B cell (primary cell): ENCODE measurements around the gene NR2E1. TPM values are rescaled to one million over a fixed set of nuclear protein-coding genes. Genes with fewer than 3 reads are reported as not detected.

Source experiments
- ATAC-seq: fragments of 200-7000 bp; cut with Tn5 transposase; one replicate; pipeline ENCODE4 v1.10.0; 2021; ENCODE audit warnings: low read depth, mild to moderate bottlenecking, moderate number of reproducible peaks, moderate library complexity
- CTCF ChIA-PET: fragments of 350-600 bp; sonication (Branson Sonifier 250); formaldehyde crosslinking; loops from one replicate; lab custom pipeline; 2021; ENCODE audit warnings: antibody characterized with exemption, inconsistent platforms; lab: Charles Lee
- POLR2A ChIA-PET: fragments of 350-600 bp; sonication (Branson Sonifier 250); formaldehyde crosslinking; loops from one replicate; lab custom pipeline; 2021; ENCODE audit warnings: antibody characterized with exemption; lab: Charles Lee
- DNase-seq: peaks from one replicate; pipeline ENCODE4 v3.0.0; 2013
- H2AFZ ChIP-seq: 2 replicates; pipeline ENCODE4 v1.6.1; 2012; ENCODE audit warnings: mild to moderate bottlenecking, low read depth, low read length; ENCODE audit not compliant: insufficient read depth, poor library complexity, severe bottlenecking
- H3K27ac ChIP-seq, 2 donors: 1 replicate in 1 of 2; 2 replicates in 1 of 2; pipeline ENCODE4 v1.5.1; 2012 to 2013; ENCODE audit warnings: low read length in 2 of 2, mild to moderate bottlenecking in 2 of 2, moderate library complexity in 1 of 2
- H3K27me3 ChIP-seq, 4 experiments: fragments of 200-600 bp in 1 of 4; sonication (generic) in 1 of 4; replicated peaks in 1 of 4; 1 replicate in 2 of 4; 2 replicates in 2 of 4; pipeline versions ENCODE4 v1.6.1 to v1.7.0; 2013 to 2016; ENCODE audit warnings: low read length in 3 of 4, mild to moderate bottlenecking in 2 of 4, mixed read lengths in 1 of 4, moderate library complexity in 1 of 4; ENCODE audit not compliant: insufficient read depth in 4 of 4, control insufficient read depth in 3 of 4; ENCODE audit errors: control extremely low read depth in 1 of 4
- H3K36me3 ChIP-seq, 2 experiments: replicated peaks in 1 of 2; 1 replicate in 1 of 2; 2 replicates in 1 of 2; pipeline versions ENCODE4 v1.6.1 to v1.7.1; 2013; ENCODE audit warnings: low read length in 1 of 2; ENCODE audit not compliant: insufficient read depth in 2 of 2, control insufficient read depth in 1 of 2; ENCODE audit errors: control extremely low read depth in 1 of 2, extremely low read depth in 1 of 2
- H3K4me1 ChIP-seq, 2 donors: fragments of 200-600 bp in 1 of 2; sonication (generic) in 1 of 2; 1 replicate in 1 of 2; 2 replicates in 1 of 2; pipeline versions ENCODE4 v1.5.1 to v1.6.1; 2013 to 2017; ENCODE audit warnings: low read length in 2 of 2; ENCODE audit not compliant: control insufficient read depth in 2 of 2, insufficient read depth in 2 of 2
- H3K4me2 ChIP-seq: replicated peaks from 2 replicates; pipeline ENCODE3; 2012; ENCODE audit warnings: mild to moderate bottlenecking, low read depth, low read length; ENCODE audit not compliant: poor library complexity, severe bottlenecking
- H3K4me3 ChIP-seq, 5 experiments: fragments of 200-600 bp in 1 of 5; sonication (generic) in 1 of 5; 1 replicate in 3 of 5; 2 replicates in 2 of 5; pipeline versions ENCODE4 v1.5.1 to v1.7.0; 2011 to 2016; ENCODE audit warnings: low read length in 4 of 5, mild to moderate bottlenecking in 4 of 5, low read depth in 2 of 5, control low read depth in 1 of 5, moderate library complexity in 1 of 5; ENCODE audit not compliant: insufficient read depth in 1 of 5; ENCODE audit errors: control extremely low read depth in 1 of 5, extremely low read depth in 1 of 5
- H3K79me2 ChIP-seq: fragments of 200-600 bp; sonication (generic); one replicate; pipeline ENCODE4 v1.6.0; 2016; ENCODE audit warnings: low read length; ENCODE audit not compliant: control insufficient read depth, insufficient read depth
- H3K9ac ChIP-seq: fragments of 200-600 bp; sonication (generic); 2 replicates; pipeline ENCODE4 v1.6.1; 2017; ENCODE audit warnings: mild to moderate bottlenecking, low read length, moderate library complexity
- H3K9me3 ChIP-seq, 3 donors: one replicate each; pipeline versions ENCODE4 v1.6.1 to v1.7.1; 2013; ENCODE audit warnings: low read length in 2 of 3; ENCODE audit not compliant: control insufficient read depth in 2 of 3, insufficient read depth in 1 of 3; ENCODE audit errors: control extremely low read depth in 1 of 3
- H4K20me1 ChIP-seq: 2 replicates; pipeline ENCODE4 v1.6.0; 2012; ENCODE audit warnings: mild to moderate bottlenecking, low read length; ENCODE audit not compliant: insufficient read depth, control insufficient read depth, poor library complexity, severe bottlenecking
- H3K27ac Mint-ChIP-seq: one replicate; pipeline ENCODE4 v1.8.0; 2021; ENCODE audit warnings: mixed read lengths
- H3K27me3 Mint-ChIP-seq: one replicate; pipeline ENCODE4 v1.8.0; 2021; ENCODE audit warnings: mixed read lengths
- H3K4me1 Mint-ChIP-seq: one replicate; pipeline ENCODE4 v1.8.0; 2021; ENCODE audit warnings: mixed read lengths
- H3K4me3 Mint-ChIP-seq: one replicate; pipeline ENCODE4 v1.8.0; 2021; ENCODE audit warnings: mixed read lengths
- H3K9me3 Mint-ChIP-seq: one replicate; pipeline ENCODE4 v1.8.0; 2022; ENCODE audit warnings: mixed read lengths; ENCODE audit not compliant: insufficient read depth
- EZH2 ChIP-seq: IDR thresholded peaks from 2 replicates; pipeline ENCODE4 v1.6.1; 2012; ENCODE audit warnings: borderline replicate concordance, low read depth, mild to moderate bottlenecking, moderate library complexity, low read length; ENCODE audit not compliant: insufficient read depth, poor library complexity, severe bottlenecking
- WGBS: methylation state at CpG from one replicate; pipeline ENCODE4 v1.1.5; 2013; ENCODE audit warnings: missing lambda C conversion rate; ENCODE audit not compliant: insufficient coverage; 5-methylcytosine and 5-hydroxymethylcytosine counted together
- intact Hi-C: fragments of 100-400 bp; cut with micrococcal nuclease; formaldehyde crosslinking; loops from one replicate; pipeline ENCODE4 v1.10.0; 2022
- polyA plus RNA-seq: library from polyadenylated mRNA; depleted of rRNA; stranded (reverse); fragments of >200 nt; gene quantifications from 2 replicates; pipeline ENCODE4 v1.2.3, GENCODE V29; 2012
- total RNA-seq, 2 donors: library from RNA; stranded (reverse); fragments of 120-200 nt in 1 of 2; gene quantifications; 1 replicate in 1 of 2; 2 replicates in 1 of 2; pipeline versions ENCODE4 v1.2.3 to v1.2.4, GENCODE V29; 2013 to 2022
- TF ChIP-seq, protein P1 (sequence below): fragments of 200-600 bp; IDR thresholded peaks from one replicate; pipeline ENCODE4 v1.8.0; 2022; ENCODE audit warnings: antibody characterized with exemption, mild to moderate bottlenecking

NR2E1 gene
- total and polyA plus RNA-seq, 2 donors (not counting 1 experiment from before 2014, with no cell fraction given): not detected

DNA sequence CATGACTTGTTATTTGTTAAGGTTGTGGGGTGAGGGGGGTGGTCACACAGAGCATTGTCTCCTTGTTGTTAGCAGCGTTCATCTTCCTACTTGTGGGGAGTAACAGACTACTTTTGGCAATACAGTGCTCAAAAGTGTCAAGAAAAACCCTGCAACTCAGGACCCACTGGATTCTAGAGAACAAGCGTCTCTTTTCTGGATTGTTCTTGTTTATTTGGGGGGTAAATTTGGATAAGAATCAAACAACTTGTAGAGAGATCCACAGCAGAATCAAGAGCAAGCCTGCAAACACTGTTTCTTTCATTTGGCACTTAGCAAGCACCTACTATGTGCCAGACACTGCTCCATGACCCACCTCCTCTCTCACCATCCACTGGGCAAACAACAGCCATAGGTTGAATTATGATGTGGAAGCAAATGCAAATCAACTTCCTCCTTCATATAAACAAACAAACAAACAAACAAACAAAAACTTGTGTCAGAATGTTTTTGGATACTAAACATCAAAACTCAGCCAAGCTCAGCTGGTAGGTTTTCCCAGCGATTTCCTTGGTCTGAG, 4.0 kb upstream of the NR2E1 start:
- Histone ChIP-seq H3K27me3 (peaks cover 0 to 94% (median 90%) of the 10 kb centered on the region in 4 experiments), H3K27ac (no peak overlapping the region), H2AFZ (no peak overlapping the region), H3K9ac (no peak overlapping the region), H3K4me2 (no peak overlapping the region), H4K20me1 (peaks cover 5% of the 10 kb centered on the region), H3K36me3 (no peaks in the 10 kb centered on the region), H3K4me3 (no peak overlapping the region), H3K79me2 (no peaks in the 10 kb centered on the region), H3K9me3 (peaks cover 4 to 50% (median 24%) of the 10 kb centered on the region in 3 donors), H3K4me1 (peaks cover 50 to 55% of the 10 kb centered on the region in 2 donors)
- POLR2A ChIA-PET: no interaction called here
- H3K27me3 Mint-ChIP-seq: peaks cover 86% of the 10 kb centered on the region
- peaks cover 34% of the 10 kb centered on the region for H3K4me1 Mint-ChIP-seq
- TF ChIP-seq EZH2: no peak
- TF ChIP-seq, protein P1, sequence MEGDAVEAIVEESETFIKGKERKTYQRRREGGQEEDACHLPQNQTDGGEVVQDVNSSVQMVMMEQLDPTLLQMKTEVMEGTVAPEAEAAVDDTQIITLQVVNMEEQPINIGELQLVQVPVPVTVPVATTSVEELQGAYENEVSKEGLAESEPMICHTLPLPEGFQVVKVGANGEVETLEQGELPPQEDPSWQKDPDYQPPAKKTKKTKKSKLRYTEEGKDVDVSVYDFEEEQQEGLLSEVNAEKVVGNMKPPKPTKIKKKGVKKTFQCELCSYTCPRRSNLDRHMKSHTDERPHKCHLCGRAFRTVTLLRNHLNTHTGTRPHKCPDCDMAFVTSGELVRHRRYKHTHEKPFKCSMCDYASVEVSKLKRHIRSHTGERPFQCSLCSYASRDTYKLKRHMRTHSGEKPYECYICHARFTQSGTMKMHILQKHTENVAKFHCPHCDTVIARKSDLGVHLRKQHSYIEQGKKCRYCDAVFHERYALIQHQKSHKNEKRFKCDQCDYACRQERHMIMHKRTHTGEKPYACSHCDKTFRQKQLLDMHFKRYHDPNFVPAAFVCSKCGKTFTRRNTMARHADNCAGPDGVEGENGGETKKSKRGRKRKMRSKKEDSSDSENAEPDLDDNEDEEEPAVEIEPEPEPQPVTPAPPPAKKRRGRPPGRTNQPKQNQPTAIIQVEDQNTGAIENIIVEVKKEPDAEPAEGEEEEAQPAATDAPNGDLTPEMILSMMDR: no peak
- no peak overlapping the region for H3K4me3 Mint-ChIP-seq
- H3K9me3 Mint-ChIP-seq: no peaks in the 10 kb centered on the region
- ATAC-seq: no peak
- intact Hi-C loops: loop anchor here (10.0 kb wide), 1 partner anchor 1047 kb away; the partner anchor contains the start of gene BEND3
- DNase-seq: no peak
- no peak overlapping the region for H3K27ac Mint-ChIP-seq
- CTCF ChIA-PET: interaction anchor here (0.9 to 1.5 kb wide), 3 partner anchors 42 to 330 kb away, joined by 3 read pairs; no protein-coding TSS in a partner anchor
- WGBS: 17% methylated on average over 1 of the region's 3 CpGs

DNA sequence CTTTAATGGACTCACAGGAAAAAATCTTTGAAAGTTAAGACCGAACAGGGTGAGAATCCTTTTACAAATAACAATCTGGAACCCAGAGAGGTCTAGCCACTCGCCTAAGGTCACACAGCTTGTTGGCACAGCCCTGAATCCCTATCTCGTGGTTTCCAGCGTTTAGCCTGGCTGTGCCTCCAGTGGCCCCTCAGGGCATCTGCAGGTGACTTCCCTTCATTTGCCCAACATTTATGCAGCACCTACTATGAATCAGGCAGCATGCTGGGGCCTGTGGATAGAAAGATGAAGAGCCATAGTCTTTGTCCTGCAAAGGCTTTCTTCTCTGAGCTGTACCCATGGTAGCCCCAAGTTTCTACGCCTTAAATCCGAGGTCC, 2.6 kb upstream of the NR2E1 start:
- Histone ChIP-seq H2AFZ (no peak overlapping the region), H3K9me3 (peaks cover 4 to 52% (median 24%) of the 10 kb centered on the region in 3 donors), H3K27ac (no peak overlapping the region), H3K4me3 (no peak overlapping the region), H3K4me1 (peaks cover 51 to 55% of the 10 kb centered on the region in 2 donors), H3K79me2 (no peaks in the 10 kb centered on the region), H3K27me3 (peaks cover 0 to 94% (median 90%) of the 10 kb centered on the region in 4 experiments), H3K4me2 (no peak overlapping the region), H3K9ac (no peak overlapping the region), H3K36me3 (no peaks in the 10 kb centered on the region), H4K20me1 (peaks cover 10% of the 10 kb centered on the region)
- ChIA-PET POLR2A (no interaction called here), CTCF (interaction anchor here (1.4 to 1.5 kb wide), 2 partner anchors 11 to 328 kb away, joined by 3 read pairs; no protein-coding TSS in a partner anchor)
- Mint-ChIP-seq H3K4me1 (peaks cover 37% of the 10 kb centered on the region), H3K27me3 (peaks cover 91% of the 10 kb centered on the region), H3K9me3 (no peaks in the 10 kb centered on the region), H3K4me3 (no peak overlapping the region), H3K27ac (no peak overlapping the region)
- peak; percentile 15 for ATAC-seq
- TF ChIP-seq, protein P1: no peak
- TF ChIP-seq EZH2: no peak
- no peak for DNase-seq
- WGBS: 10% methylated on average over 5 of the region's 6 CpGs
- intact Hi-C loops: loop anchor here (10.0 kb wide), 1 partner anchor 1048 kb away; the partner anchor contains the start of gene BEND3
